A673 (cell line): ENCODE data around the gene GPHN.

Experiments used
- EZH2 ChIP-seq: fragments of 200-600 bp; sonication (generic); IDR thresholded peaks from 2 replicates; pipeline ENCODE4 v1.6.1; 2017; ENCODE audit warnings: borderline replicate concordance, low read depth, mild to moderate bottlenecking, mixed read lengths, antibody characterized with exemption, low read length; ENCODE audit not compliant: poor library complexity, severe bottlenecking
- TF ChIP-seq, protein P1 (sequence below): fragments of 300-800, 200-600 bp; sonication (generic); conservative IDR thresholded peaks from 2 replicates; pipeline ENCODE4 v1.5.1; 2017; ENCODE audit warnings: low read depth, mild to moderate bottlenecking, antibody characterized with exemption, low read length, moderate library complexity, mixed read lengths

DNA sequence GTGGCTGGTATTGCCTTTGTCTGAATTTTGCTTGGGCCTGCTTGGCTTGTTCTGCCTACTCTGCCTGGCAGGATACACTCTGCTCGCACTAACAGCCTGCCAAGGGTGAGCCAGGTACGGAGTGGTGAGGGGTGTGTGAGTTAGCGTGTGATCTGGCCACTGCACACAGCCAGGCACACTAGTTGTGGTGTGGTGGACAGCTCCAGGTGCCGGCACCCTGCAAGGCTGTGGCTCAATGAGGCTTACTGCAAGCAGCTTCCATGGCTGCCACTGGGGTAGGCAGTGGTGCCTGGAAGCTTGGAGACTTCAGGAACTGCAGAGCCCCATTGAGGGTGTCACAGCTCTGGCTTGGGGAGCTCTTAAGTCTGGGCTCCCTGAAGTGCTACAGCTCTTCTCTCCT lies 87.4 kb downstream of the GPHN start:
- no peak for TF ChIP-seq EZH2
- TF ChIP-seq, protein P1, sequence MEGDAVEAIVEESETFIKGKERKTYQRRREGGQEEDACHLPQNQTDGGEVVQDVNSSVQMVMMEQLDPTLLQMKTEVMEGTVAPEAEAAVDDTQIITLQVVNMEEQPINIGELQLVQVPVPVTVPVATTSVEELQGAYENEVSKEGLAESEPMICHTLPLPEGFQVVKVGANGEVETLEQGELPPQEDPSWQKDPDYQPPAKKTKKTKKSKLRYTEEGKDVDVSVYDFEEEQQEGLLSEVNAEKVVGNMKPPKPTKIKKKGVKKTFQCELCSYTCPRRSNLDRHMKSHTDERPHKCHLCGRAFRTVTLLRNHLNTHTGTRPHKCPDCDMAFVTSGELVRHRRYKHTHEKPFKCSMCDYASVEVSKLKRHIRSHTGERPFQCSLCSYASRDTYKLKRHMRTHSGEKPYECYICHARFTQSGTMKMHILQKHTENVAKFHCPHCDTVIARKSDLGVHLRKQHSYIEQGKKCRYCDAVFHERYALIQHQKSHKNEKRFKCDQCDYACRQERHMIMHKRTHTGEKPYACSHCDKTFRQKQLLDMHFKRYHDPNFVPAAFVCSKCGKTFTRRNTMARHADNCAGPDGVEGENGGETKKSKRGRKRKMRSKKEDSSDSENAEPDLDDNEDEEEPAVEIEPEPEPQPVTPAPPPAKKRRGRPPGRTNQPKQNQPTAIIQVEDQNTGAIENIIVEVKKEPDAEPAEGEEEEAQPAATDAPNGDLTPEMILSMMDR: no peak
